HG02588 (cell line): ENCODE results near the gene ADARB2.
"Not testable (repeated sequence)": the region's sequence is repeated elsewhere in the genome, so short reads cannot be mapped to it uniquely, and the experiment has no call there.

ENCODE experiments used
- ATAC-seq: cut with Tn5 transposase; IDR thresholded peaks from one replicate; pipeline ENCODE4 v1.9.1; 2021; ENCODE audit warnings: mild to moderate bottlenecking, moderate library complexity; ENCODE audit not compliant: unreplicated experiment

The ADARB2 gene

DNA sequence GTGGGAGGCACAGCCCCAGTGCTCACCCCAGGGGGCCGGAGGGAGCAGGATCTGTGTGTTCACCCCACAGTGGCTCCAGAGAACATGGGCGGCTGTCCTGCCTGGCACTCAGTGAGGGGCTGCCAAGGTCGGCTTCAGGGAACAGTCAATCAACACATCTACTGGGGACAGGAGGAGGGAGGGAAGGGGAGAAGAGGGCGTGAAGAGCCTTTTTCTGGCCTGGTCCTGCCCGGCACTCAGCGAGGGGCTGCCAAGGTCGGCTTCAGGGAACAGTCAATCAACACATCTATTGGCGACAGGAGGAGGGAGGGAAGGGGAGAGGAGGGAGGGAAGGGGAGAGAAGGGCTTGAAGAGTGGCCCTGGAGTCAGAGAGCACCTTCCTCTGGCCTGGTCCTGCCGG lies 184.9 kb downstream of the ADARB2 start:
- ATAC-seq: no peak

GRCh38 chr10:1551636-1552338 lies 185.5 kb downstream of the ADARB2 start:
- no peak for ATAC-seq

DNA sequence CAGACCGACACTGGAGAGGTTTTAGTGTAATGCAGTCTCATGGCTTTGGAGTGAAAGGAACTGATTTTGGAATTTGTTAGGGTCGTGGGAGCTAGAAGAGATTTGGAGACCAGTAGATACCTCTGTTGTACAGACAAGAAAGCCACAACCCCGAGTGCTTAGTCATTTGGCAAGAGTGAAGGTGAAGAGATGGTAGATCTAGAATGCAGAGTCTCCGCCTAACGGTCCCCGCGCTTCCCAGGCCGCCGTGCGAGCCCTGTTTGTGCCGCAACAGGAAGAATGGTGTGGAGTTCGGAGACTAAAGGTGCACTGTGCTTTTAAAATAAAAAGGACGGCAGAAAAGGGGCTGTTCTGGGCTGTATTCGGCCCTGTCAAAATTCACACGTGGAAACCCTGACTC lies 186.7 kb downstream of the ADARB2 start:
- no peak for ATAC-seq

- no peak for ATAC-seq
These were observed 187.1 kb downstream of the ADARB2 start for GRCh38 chr10:1550291-1550595.

GRCh38 chr10:1549591-1550290 lies 187.6 kb downstream of the ADARB2 start:
- no peak for ATAC-seq

GRCh38 chr10:1548596-1548995 lies 188.7 kb downstream of the ADARB2 start:
- no peak for ATAC-seq

GRCh38 chr10:1548146-1548545 lies 189.2 kb downstream of the ADARB2 start:
- ATAC-seq: no peak

DNA sequence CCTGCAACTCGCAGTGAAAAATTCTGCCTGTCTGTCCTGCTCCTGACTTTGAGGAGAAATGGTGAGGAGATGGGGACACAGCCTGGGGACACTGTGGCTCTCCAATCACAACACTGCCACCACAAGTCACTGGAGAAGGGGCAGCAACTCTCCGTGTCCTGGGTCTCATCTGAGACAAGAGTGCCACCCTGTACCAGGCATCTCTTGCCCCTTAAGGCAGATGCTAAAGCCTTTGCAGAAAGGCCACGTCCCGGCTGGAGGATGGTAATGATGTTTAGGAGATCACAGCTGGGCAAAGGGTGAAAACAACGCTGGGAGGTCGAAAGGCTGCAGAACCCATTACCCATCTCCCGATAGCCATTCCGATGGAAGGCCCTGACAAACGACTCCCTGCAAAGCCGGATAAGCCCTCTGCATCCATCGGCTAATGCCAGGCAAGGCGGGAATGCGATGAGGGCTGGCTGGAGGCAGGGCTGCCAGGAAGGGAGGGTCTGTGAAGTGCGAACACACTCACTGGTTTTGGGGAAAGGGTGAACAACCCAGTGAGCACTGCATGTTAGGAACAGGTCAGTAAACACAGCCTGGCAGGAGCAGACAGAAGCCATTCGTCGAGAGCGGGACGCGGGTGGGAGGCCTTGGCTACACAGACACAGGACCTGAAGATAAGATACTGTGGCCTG lies 190.8 kb downstream of the ADARB2 start:
- no peak for ATAC-seq

DNA sequence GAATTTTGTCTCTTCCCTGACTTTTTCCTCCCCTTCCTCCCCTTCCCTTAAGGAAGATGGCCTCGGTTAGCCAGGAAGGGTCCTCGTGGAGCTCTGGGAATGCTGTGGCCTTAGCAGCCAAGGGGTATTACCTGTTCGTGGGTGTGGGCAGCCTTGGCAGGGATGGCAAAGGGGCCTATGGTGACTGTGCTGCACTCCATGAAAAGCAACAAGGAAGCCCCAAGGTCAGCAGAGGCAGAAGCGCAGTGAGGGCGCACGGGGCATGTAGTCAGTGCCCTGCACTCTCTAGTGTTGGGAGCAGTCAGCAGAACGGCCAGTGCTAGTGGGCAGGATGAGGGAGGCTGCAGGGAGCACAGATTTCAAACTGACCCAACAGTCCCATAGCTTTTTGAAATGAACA lies 191.8 kb downstream of the ADARB2 start:
- ATAC-seq: no peak

DNA sequence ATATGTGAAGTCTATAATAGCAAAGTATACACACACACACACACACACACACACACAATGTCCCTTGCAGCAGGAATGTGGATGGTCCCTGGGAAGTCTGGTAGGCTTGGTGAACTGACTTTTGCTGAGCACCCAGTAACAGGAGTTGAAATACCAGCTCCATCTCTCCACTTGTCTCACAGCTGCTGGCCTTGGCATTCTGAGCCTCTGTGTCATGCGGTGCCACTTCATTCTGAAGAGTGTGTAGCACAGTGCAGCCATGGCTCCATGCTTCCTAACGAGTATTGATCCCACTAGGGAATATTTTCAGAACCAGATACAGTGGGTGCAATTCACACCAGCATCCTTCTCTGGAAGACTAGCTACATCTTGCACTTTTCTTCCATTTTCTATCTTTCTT lies 192.4 kb downstream of the ADARB2 start:
- ATAC-seq: no peak

GRCh38 chr10:1544209-1544673 lies 193.1 kb downstream of the ADARB2 start:
- ATAC-seq: no peak

GRCh38 chr10:1543596-1543995 lies 193.7 kb downstream of the ADARB2 start:
- no peak for ATAC-seq

DNA sequence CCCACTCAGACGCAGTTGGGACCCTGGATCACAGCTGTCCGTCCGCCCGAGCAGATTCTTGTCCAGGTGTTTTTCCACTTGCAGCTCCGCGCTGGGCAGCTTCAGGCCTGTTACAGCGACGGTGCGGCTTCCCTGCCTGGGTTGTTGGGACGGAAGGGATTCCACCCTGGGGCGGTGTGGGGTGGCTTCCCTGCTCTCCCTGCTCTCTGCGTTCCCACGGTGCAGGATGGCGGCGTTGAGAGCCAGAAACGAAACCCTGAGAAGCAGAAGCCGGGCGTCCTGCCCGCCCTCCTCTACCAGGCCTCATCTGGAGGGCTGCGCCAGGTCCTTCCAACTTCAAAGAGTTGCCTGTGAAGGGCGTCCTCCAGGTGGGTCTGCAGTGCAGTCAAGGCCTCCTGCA lies 194.4 kb downstream of the ADARB2 start:
- ATAC-seq: no peak

GRCh38 chr10:1540144-1540543 lies 197.2 kb downstream of the ADARB2 start:
- ATAC-seq: no peak

- no peak for ATAC-seq
These were observed 198.1 kb downstream of the ADARB2 start for GRCh38 chr10:1539216-1539615.

- ATAC-seq: no peak
These were observed 198.7 kb downstream of the ADARB2 start for GRCh38 chr10:1538531-1539061.

GRCh38 chr10:1538121-1538520 lies 199.2 kb downstream of the ADARB2 start:
- no peak for ATAC-seq

DNA sequence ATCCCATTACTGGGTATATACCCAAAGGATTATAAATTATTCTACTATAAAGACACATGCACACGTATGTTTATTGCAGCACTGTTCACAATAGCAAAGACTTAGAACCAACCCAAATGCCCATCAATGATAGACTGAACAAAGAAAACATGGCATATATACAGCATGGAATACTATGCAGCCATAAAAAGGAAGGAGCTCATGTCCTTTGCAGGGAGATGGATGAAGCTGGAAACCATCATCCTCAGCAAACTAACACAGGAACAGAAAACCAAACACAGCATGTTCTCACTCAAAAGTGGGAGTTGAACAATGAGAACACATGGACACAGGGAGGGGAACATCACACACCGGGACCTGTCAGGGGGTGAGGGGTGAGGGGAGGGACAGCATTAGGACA lies 199.9 kb downstream of the ADARB2 start:
- ATAC-seq: not testable (repeated sequence)

DNA sequence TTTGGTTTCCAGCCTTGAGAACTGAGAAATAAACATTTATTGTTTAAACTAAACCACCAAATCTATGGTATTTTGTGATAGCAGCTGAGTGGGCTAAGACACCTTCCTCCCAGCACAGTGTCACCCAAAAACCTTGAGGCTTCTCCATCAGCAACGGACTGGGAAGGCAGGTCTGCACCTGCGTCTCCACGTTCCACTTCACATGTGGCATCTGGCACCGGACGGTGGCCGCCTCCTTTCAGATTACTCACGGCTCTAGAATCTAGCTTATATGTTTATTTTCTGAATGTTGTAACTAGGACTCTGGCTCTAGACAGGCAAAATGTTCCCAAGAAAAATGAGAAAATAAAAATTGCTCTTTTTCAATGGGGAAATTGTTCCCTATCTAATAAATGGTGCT lies 201.0 kb downstream of the ADARB2 start:
- ATAC-seq: no peak

DNA sequence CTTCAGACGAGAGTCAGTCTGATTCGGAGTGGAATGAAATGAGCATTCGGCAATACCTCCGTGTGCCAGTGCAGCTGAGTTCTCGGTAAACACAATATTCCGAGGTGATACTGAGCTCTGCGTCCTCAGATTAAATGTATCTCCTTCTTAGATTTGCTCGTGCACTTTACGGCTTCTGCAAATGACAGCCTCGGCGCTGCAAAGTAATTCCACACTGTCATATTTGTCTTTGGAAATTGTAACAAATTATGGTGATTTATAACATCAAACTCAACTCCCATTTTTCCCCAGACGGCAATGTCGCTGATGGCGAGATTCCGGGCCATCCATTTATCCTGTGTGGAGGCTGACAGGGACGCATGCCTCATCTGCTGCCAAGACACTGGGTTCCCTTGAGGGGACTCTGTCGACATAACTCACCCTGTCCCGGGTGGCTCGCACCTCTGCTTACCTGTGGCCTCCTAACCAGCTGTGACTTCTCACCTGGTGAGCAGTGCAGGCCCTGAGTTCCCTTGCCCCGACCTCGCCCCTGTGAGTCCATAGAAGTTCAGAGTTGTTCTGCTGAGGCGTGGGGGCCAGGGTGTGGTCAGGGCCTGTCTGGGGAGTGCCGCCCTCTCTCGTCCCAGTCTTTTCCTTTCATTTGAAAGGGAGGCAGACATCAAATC lies 201.9 kb downstream of the ADARB2 start:
- ATAC-seq: no peak

DNA sequence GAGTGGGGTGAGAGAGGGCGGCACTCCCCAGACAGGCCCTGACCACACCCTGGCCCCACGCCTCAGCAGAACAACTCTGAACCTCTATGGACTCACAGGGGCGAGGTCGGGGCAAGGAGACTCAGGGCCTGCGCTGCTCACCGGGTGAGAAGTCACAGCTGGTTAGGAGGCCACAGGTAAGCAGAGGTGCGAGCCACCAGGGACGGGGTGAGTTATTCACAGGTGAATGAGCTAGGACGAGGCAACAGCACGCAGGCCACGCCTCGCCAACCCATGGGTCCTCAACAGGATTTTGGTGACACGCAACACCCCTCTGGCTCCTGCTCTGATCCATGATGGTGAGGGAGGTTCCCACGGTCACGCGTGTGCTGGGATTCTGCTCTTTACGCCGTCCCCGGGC lies 202.5 kb downstream of the ADARB2 start:
- ATAC-seq: no peak
